Astrocyte of the hippocampus (primary cell): Measurements from ENCODE around the gene SLC17A3.

Experiments
- DNase-seq: peaks from one replicate; pipeline ENCODE4 v3.0.0; 2011; ENCODE audit warnings: low read depth, low spot score

The SLC17A3 gene

GRCh38 chr6:25835442-25836283 is 38.4 kb downstream of the SLC17A3 start:
- DNase-seq, result no peak

GRCh38 chr6:25834950-25835349 is 39.1 kb downstream of the SLC17A3 start:
- DNase-seq, result no peak

- DNase-seq, result no peak
These were observed 40.9 kb downstream of the SLC17A3 start for GRCh38 chr6:25833136-25833535.

- no peak for DNase-seq
These were observed 41.4 kb downstream of the SLC17A3 start for GRCh38 chr6:25832670-25833069.

- DNase-seq, result no peak
These were observed 41.8 kb downstream of the SLC17A3 start for GRCh38 chr6:25832307-25832662.

GRCh38 chr6:25831532-25832306 is 42.3 kb downstream of the SLC17A3 start, which contains the start of gene SLC17A1:
Gene SLC17A1 (minus strand): TSS chr6:25832052. CDS start chr6:25830557, 1,495 bp downstream.
- no peak for DNase-seq

- no peak for DNase-seq
These were observed 43.6 kb downstream of the SLC17A3 start for GRCh38 chr6:25830458-25830857.

- no peak for DNase-seq
These were observed 44.7 kb downstream of the SLC17A3 start for GRCh38 chr6:25829375-25829774.

- DNase-seq, result no peak
These were observed 52.7 kb downstream of the SLC17A3 start for GRCh38 chr6:25821341-25821740.

GRCh38 chr6:25816252-25816651 is 57.8 kb downstream of the SLC17A3 start:
- no peak for DNase-seq

GRCh38 chr6:25815194-25815593 is 58.8 kb downstream of the SLC17A3 start:
- DNase-seq, result no peak

- DNase-seq, result no peak
These were observed 69.2 kb downstream of the SLC17A3 start for GRCh38 chr6:25804804-25805203.

- DNase-seq, result no peak
These were observed 72.6 kb downstream of the SLC17A3 start for GRCh38 chr6:25801436-25801835.
